HepG2 (cell line): ENCODE measurements around the gene STBD1. TPM values are rescaled to one million over a fixed set of nuclear protein-coding genes. Genes with fewer than 3 reads are reported as not detected.

Experiments used
- BRD4 ChIP-seq: sonication (generic); formaldehyde crosslinking; IDR thresholded peaks from 2 replicates; pipeline ENCODE4 v1.4.0; 2020; ENCODE audit warnings: missing genetic modification reagents
- EEA1 ChIP-seq: sonication (generic); formaldehyde crosslinking; IDR thresholded peaks from 2 replicates; pipeline ENCODE4 v1.5.1; 2020; ENCODE audit warnings: mild to moderate bottlenecking, missing genetic modification reagents, borderline replicate concordance
- HNRNPLL ChIP-seq: fragments of 200-400 bp; formaldehyde crosslinking; IDR thresholded peaks from 2 replicates; pipeline ENCODE4 v1.6.1; 2017; ENCODE audit warnings: mild to moderate bottlenecking, low read depth, low read length; ENCODE audit not compliant: poor library complexity, severe bottlenecking
- MLLT10 ChIP-seq: sonication (generic); formaldehyde crosslinking; IDR thresholded peaks from 2 replicates; pipeline ENCODE4 v1.4.0; 2020; ENCODE audit warnings: missing genetic modification reagents
- RBAK ChIP-seq: sonication (generic); formaldehyde crosslinking; IDR thresholded peaks from 2 replicates; pipeline ENCODE4 v1.5.1; 2020; ENCODE audit warnings: mild to moderate bottlenecking, missing genetic modification reagents
- RFX1 ChIP-seq: fragments of 450-650 bp; IDR thresholded peaks from 2 replicates; pipeline ENCODE4 v1.6.1; 2017
- RNF2 ChIP-seq: fragments of 450-650 bp; conservative IDR thresholded peaks from 2 replicates; pipeline ENCODE4 v1.6.1; 2016; ENCODE audit warnings: low read depth
- SAFB2 ChIP-seq: sonication (generic); formaldehyde crosslinking; IDR thresholded peaks from 2 replicates; pipeline ENCODE4 v1.5.1; 2020; ENCODE audit warnings: missing genetic modification reagents, low read depth, mild to moderate bottlenecking, borderline replicate concordance
- ZNF777 ChIP-seq: sonication (generic); formaldehyde crosslinking; IDR thresholded peaks from 2 replicates; pipeline ENCODE4 v1.4.0; 2020; ENCODE audit warnings: missing genetic modification reagents
- polyA plus RNA-seq, 8 experiments: library from polyadenylated mRNA; depleted of rRNA in 3 of 8; stranded (reverse) in 7 of 8; unstranded in 1 of 8; fragments of >200 nt; fragmentation: Illumina TruSeq in 4 of 8; extraction: Trizol in 4 of 8; gene quantifications; 2 replicates each; pipeline versions ENCODE4 v1.2.1 to v1.2.3, GENCODE V29; 2011 to 2016; ENCODE audit warnings: low read depth in 4 of 8, missing spikeins in 1 of 8, mixed read lengths in 1 of 8; ENCODE audit not compliant: insufficient read depth in 1 of 8
- total RNA-seq, 5 experiments: library from RNA; depleted of rRNA; stranded (reverse); fragments of >200 nt; fragmentation: Illumina TruSeq; extraction: Trizol; gene quantifications; 2 replicates each; pipeline ENCODE4 v1.2.3, GENCODE V29; 2016; ENCODE audit warnings: low read depth in 1 of 5
- TF ChIP-seq, protein P1 (sequence below): IDR thresholded peaks from 2 replicates; pipeline ENCODE4 v1.6.1; 2016; ENCODE audit warnings: mild to moderate bottlenecking, missing biosample characterization, missing genetic modification reagents
- TF ChIP-seq, protein P2 (sequence below): IDR thresholded peaks from 2 replicates; pipeline ENCODE4 v1.6.1; 2016; ENCODE audit warnings: missing compliant biosample characterization, missing genetic modification reagents, borderline replicate concordance
- TF ChIP-seq, protein P3 (sequence below), 2 experiments: sonication (generic) in 1 of 2; formaldehyde crosslinking in 1 of 2; IDR thresholded peaks; 2 replicates each; pipeline versions ENCODE4 v1.4.0 to v1.6.1; 2018 to 2020; ENCODE audit warnings: missing genetic modification reagents in 2 of 2, borderline replicate concordance in 1 of 2, low read depth in 1 of 2, mild to moderate bottlenecking in 1 of 2, missing biosample characterization in 1 of 2
- TF ChIP-seq, protein P4 (sequence below), 2 experiments: sonication (generic) in 1 of 2; formaldehyde crosslinking in 1 of 2; IDR thresholded peaks; 2 replicates each; pipeline versions ENCODE4 v1.5.1 to v1.6.1; 2011 to 2020; ENCODE audit warnings: borderline replicate concordance in 1 of 2, low read depth in 1 of 2, low read length in 1 of 2, mild to moderate bottlenecking in 1 of 2, missing genetic modification reagents in 1 of 2, moderate library complexity in 1 of 2
- TF ChIP-seq, protein P5 (sequence below): sonication (generic); formaldehyde crosslinking; IDR thresholded peaks from 2 replicates; pipeline ENCODE4 v1.5.1; 2020; ENCODE audit warnings: mild to moderate bottlenecking, missing genetic modification reagents, moderate library complexity
- TF ChIP-seq, protein P6 (sequence below): sonication (generic); formaldehyde crosslinking; IDR thresholded peaks from 2 replicates; pipeline ENCODE4 v1.4.0; 2020; ENCODE audit warnings: missing genetic modification reagents, borderline replicate concordance

Gene STBD1
- total and polyA plus RNA-seq, 2 of the 13 experiments (the other 11 are each of a cell fraction or from before 2014, with no cell fraction given): 2.8 to 4.3 TPM

DNA sequence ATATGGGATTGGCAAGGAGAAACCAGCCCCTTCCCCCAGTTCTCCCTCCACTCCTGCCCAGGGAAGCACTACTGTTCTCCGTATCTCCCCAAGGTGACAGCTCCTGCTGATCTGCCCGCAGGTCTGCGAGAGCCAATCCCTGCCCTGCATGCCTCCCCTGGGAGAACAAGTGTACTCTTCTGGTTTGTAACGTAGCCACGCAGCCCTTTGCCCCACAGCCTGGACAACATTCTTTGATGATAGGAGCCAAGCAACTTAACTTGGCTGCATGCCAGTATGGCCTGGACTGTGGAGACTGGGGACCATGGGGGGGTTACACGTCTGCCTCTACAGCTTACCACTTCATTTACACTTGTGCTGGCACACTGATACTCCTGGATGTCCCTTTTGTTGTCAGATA is 2.0 kb downstream of the STBD1 start (continued):
- TF ChIP-seq, protein P1, sequence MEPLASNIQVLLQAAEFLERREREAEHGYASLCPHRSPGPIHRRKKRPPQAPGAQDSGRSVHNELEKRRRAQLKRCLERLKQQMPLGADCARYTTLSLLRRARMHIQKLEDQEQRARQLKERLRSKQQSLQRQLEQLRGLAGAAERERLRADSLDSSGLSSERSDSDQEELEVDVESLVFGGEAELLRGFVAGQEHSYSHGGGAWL (CRISPR knock-in tag): no peak
- TF ChIP-seq, protein P2, sequence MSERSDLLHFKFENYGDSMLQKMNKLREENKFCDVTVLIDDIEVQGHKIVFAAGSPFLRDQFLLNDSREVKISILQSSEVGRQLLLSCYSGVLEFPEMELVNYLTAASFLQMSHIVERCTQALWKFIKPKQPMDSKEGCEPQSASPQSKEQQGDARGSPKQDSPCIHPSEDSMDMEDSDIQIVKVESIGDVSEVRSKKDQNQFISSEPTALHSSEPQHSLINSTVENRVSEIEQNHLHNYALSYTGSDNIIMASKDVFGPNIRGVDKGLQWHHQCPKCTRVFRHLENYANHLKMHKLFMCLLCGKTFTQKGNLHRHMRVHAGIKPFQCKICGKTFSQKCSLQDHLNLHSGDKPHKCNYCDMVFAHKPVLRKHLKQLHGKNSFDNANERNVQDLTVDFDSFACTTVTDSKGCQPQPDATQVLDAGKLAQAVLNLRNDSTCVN (CRISPR knock-in tag): no peak
- TF ChIP-seq RFX1 (no peak), RBAK (CRISPR knock-in tag) (no peak), BRD4 (CRISPR knock-in tag) (no peak), ZNF777 (CRISPR knock-in tag) (no peak), MLLT10 (no peak), HNRNPLL (peak; percentile 25), EEA1 (no peak), RNF2 (no peak), SAFB2 (no peak)
- TF ChIP-seq, protein P3, sequence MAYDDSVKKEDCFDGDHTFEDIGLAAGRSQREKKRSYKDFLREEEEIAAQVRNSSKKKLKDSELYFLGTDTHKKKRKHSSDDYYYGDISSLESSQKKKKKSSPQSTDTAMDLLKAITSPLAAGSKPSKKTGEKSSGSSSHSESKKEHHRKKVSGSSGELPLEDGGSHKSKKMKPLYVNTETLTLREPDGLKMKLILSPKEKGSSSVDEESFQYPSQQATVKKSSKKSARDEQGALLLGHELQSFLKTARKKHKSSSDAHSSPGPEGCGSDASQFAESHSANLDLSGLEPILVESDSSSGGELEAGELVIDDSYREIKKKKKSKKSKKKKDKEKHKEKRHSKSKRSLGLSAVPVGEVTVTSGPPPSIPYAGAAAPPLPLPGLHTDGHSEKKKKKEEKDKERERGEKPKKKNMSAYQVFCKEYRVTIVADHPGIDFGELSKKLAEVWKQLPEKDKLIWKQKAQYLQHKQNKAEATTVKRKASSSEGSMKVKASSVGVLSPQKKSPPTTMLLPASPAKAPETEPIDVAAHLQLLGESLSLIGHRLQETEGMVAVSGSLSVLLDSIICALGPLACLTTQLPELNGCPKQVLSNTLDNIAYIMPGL (CRISPR knock-in tag; IDR thresholded peaks at IDR 0.05; ENCODE audit: borderline replicate concordance in 1 of 2, low read depth in 1 of 2): no peak
- TF ChIP-seq, protein P4, sequence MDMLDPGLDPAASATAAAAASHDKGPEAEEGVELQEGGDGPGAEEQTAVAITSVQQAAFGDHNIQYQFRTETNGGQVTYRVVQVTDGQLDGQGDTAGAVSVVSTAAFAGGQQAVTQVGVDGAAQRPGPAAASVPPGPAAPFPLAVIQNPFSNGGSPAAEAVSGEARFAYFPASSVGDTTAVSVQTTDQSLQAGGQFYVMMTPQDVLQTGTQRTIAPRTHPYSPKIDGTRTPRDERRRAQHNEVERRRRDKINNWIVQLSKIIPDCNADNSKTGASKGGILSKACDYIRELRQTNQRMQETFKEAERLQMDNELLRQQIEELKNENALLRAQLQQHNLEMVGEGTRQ (IDR thresholded peaks at IDR 0.05; ENCODE audit: low read depth, low read length): no peak
- TF ChIP-seq, protein P4 (CRISPR knock-in tag; IDR thresholded peaks at IDR 0.05; ENCODE audit: borderline replicate concordance): no peak
- TF ChIP-seq, protein P5, sequence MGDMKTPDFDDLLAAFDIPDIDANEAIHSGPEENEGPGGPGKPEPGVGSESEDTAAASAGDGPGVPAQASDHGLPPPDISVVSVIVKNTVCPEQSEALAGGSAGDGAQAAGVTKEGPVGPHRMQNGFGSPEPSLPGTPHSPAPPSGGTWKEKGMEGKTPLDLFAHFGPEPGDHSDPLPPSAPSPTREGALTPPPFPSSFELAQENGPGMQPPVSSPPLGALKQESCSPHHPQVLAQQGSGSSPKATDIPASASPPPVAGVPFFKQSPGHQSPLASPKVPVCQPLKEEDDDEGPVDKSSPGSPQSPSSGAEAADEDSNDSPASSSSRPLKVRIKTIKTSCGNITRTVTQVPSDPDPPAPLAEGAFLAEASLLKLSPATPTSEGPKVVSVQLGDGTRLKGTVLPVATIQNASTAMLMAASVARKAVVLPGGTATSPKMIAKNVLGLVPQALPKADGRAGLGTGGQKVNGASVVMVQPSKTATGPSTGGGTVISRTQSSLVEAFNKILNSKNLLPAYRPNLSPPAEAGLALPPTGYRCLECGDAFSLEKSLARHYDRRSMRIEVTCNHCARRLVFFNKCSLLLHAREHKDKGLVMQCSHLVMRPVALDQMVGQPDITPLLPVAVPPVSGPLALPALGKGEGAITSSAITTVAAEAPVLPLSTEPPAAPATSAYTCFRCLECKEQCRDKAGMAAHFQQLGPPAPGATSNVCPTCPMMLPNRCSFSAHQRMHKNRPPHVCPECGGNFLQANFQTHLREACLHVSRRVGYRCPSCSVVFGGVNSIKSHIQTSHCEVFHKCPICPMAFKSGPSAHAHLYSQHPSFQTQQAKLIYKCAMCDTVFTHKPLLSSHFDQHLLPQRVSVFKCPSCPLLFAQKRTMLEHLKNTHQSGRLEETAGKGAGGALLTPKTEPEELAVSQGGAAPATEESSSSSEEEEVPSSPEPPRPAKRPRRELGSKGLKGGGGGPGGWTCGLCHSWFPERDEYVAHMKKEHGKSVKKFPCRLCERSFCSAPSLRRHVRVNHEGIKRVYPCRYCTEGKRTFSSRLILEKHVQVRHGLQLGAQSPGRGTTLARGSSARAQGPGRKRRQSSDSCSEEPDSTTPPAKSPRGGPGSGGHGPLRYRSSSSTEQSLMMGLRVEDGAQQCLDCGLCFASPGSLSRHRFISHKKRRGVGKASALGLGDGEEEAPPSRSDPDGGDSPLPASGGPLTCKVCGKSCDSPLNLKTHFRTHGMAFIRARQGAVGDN (CRISPR knock-in tag): peak; percentile 71
- TF ChIP-seq, protein P6, sequence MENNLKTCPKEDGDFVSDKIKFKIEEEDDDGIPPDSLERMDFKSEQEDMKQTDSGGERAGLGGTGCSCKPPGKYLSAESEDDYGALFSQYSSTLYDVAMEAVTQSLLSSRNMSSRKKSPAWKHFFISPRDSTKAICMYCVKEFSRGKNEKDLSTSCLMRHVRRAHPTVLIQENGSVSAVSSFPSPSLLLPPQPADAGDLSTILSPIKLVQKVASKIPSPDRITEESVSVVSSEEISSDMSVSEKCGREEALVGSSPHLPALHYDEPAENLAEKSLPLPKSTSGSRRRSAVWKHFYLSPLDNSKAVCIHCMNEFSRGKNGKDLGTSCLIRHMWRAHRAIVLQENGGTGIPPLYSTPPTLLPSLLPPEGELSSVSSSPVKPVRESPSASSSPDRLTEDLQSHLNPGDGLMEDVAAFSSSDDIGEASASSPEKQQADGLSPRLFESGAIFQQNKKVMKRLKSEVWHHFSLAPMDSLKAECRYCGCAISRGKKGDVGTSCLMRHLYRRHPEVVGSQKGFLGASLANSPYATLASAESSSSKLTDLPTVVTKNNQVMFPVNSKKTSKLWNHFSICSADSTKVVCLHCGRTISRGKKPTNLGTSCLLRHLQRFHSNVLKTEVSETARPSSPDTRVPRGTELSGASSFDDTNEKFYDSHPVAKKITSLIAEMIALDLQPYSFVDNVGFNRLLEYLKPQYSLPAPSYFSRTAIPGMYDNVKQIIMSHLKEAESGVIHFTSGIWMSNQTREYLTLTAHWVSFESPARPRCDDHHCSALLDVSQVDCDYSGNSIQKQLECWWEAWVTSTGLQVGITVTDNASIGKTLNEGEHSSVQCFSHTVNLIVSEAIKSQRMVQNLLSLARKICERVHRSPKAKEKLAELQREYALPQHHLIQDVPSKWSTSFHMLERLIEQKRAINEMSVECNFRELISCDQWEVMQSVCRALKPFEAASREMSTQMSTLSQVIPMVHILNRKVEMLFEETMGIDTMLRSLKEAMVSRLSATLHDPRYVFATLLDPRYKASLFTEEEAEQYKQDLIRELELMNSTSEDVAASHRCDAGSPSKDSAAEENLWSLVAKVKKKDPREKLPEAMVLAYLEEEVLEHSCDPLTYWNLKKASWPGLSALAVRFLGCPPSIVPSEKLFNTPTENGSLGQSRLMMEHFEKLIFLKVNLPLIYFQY (CRISPR knock-in tag): no peak
